ENCODE measurements around the gene KCNK10. TPM values are rescaled to one million over a fixed set of nuclear protein-coding genes. Genes with fewer than 3 reads are reported as not detected.

The KCNK10 gene
- polyA plus RNA-seq, 3 donors: 0.05 TPM; not detected in 2

GRCh38 chr14:88231603-88232002, 91.5 kb downstream of the KCNK10 start:
- peaks cover 0 to 6% of the 10 kb centered on the region in 2 donors for H3K36me3 Mint-ChIP-seq
- Histone ChIP-seq H4K20me1 (ENCODE audit: insufficient read depth, low read length) (no peaks in the 10 kb centered on the region), H3K27ac (ENCODE audit: low read depth in 1 of 2, low read length in 2 of 2) (no peak overlapping the region), H2AFZ (ENCODE audit: insufficient read depth, low read depth, low read length, poor library complexity, severe bottlenecking) (no peak overlapping the region), H3K4me1 (ENCODE audit: control insufficient read depth in 1 of 2, insufficient read depth in 2 of 2, low read length in 2 of 2) (no peaks in the 10 kb centered on the region), H3K9ac (ENCODE audit: insufficient read depth, low read length, poor library complexity, severe bottlenecking) (no peak overlapping the region), H3K9me3 (replicated peaks in 1 of 2; ENCODE audit: control insufficient read depth in 1 of 2, insufficient read depth in 1 of 2, low read length in 2 of 2) (no peaks in the 10 kb centered on the region), H3K4me3 (replicated peaks in 1 of 3; ENCODE audit: low read depth in 2 of 3, low read length in 3 of 3) (no peak overlapping the region), H3K79me2 (ENCODE audit: insufficient read depth, low read length) (no peaks in the 10 kb centered on the region), H3K4me2 (replicated peaks; ENCODE audit: extremely low read depth, low read length, poor library complexity, severe bottlenecking) (no peak overlapping the region), H3K36me3 (replicated peaks in 1 of 2; ENCODE audit: control insufficient read depth in 1 of 2, insufficient read depth in 2 of 2, low read length in 2 of 2) (no peaks in the 10 kb centered on the region), H3K27me3 (ENCODE audit: control insufficient read depth in 2 of 2, insufficient read depth in 2 of 2, low read length in 2 of 2) (no peaks in the 10 kb centered on the region)
- H3K4me3 Mint-ChIP-seq: no peak overlapping the region
- H3K4me1 Mint-ChIP-seq: no peaks in the 10 kb centered on the region
- peaks cover 1 to 3% (median 2%) of the 10 kb centered on the region in 3 donors for H3K27me3 Mint-ChIP-seq (ENCODE audit: low read depth in 3 of 3)
- TF ChIP-seq, protein P1, sequence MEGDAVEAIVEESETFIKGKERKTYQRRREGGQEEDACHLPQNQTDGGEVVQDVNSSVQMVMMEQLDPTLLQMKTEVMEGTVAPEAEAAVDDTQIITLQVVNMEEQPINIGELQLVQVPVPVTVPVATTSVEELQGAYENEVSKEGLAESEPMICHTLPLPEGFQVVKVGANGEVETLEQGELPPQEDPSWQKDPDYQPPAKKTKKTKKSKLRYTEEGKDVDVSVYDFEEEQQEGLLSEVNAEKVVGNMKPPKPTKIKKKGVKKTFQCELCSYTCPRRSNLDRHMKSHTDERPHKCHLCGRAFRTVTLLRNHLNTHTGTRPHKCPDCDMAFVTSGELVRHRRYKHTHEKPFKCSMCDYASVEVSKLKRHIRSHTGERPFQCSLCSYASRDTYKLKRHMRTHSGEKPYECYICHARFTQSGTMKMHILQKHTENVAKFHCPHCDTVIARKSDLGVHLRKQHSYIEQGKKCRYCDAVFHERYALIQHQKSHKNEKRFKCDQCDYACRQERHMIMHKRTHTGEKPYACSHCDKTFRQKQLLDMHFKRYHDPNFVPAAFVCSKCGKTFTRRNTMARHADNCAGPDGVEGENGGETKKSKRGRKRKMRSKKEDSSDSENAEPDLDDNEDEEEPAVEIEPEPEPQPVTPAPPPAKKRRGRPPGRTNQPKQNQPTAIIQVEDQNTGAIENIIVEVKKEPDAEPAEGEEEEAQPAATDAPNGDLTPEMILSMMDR (IDR thresholded peaks at IDR 0.05): no peak
- peaks cover 5 to 13% (median 8%) of the 10 kb centered on the region in 7 donors for H3K9me3 Mint-ChIP-seq
- WGBS (ENCODE audit: insufficient coverage): 90% methylated on average over 2 of the region's 5 CpGs
- peak overlapping the region in 1 of 7 donors; percentile 18 for H3K27ac Mint-ChIP-seq
- no peak for DNase-seq
- intact Hi-C loops (cut with micrococcal nuclease): no loop called here

GRCh38 chr14:88229428-88229827, 93.6 kb downstream of the KCNK10 start:
- DNase-seq: no peak
- no peak overlapping the region for H2AFZ ChIP-seq (ENCODE audit: insufficient read depth, low read depth, low read length, poor library complexity, severe bottlenecking)
- H3K79me2 ChIP-seq (ENCODE audit: insufficient read depth, low read length): no peaks in the 10 kb centered on the region
- Mint-ChIP-seq H3K27me3 (ENCODE audit: low read depth in 3 of 3) (peaks cover 1 to 3% (median 2%) of the 10 kb centered on the region in 3 donors), H3K4me1 (no peaks in the 10 kb centered on the region), H3K36me3 (no peaks in the 10 kb centered on the region), H3K4me3 (no peak overlapping the region), H3K9me3 (peaks cover 0 to 5% (median 2%) of the 10 kb centered on the region in 7 donors), H3K27ac (no peak overlapping the region)
- H3K4me1 ChIP-seq (ENCODE audit: control insufficient read depth in 1 of 2, insufficient read depth in 2 of 2, low read length in 2 of 2): no peaks in the 10 kb centered on the region
- H3K36me3 ChIP-seq (replicated peaks in 1 of 2; ENCODE audit: control insufficient read depth in 1 of 2, insufficient read depth in 2 of 2, low read length in 2 of 2): no peaks in the 10 kb centered on the region
- H3K27me3 ChIP-seq (ENCODE audit: control insufficient read depth in 2 of 2, insufficient read depth in 2 of 2, low read length in 2 of 2): no peaks in the 10 kb centered on the region
- H4K20me1 ChIP-seq (ENCODE audit: insufficient read depth, low read length): no peaks in the 10 kb centered on the region
- TF ChIP-seq, protein P1 (IDR thresholded peaks at IDR 0.05): no peak
- H3K4me2 ChIP-seq (replicated peaks; ENCODE audit: extremely low read depth, low read length, poor library complexity, severe bottlenecking): no peak overlapping the region
- WGBS (ENCODE audit: insufficient coverage): 100% methylated on average over 1 of the region's 1 CpG
- intact Hi-C loops (cut with micrococcal nuclease): no loop called here
- H3K4me3 ChIP-seq (replicated peaks in 1 of 3; ENCODE audit: low read depth in 2 of 3, low read length in 3 of 3): no peak overlapping the region
- no peak overlapping the region for H3K27ac ChIP-seq (ENCODE audit: low read depth in 1 of 2, low read length in 2 of 2)
- no peaks in the 10 kb centered on the region for H3K9me3 ChIP-seq (replicated peaks in 1 of 2; ENCODE audit: control insufficient read depth in 1 of 2, insufficient read depth in 1 of 2, low read length in 2 of 2)
- H3K9ac ChIP-seq (ENCODE audit: insufficient read depth, low read length, poor library complexity, severe bottlenecking): no peak overlapping the region

All from CD14-positive monocyte (primary cell).